Kidney glomerular epithelial cell (primary cell): Measurements from ENCODE around the gene TRIM49D1.
"Not testable (repeated sequence)": the region's sequence is repeated elsewhere in the genome, so short reads cannot be mapped to it uniquely, and the experiment has no call there.

Experiments
- DNase-seq: peaks from one replicate; lab custom pipeline; 2025; lab: John Stamatoyannopoulos, UW

Gene TRIM49D1

GRCh38 chr11:89922195-89922660 lies at the start of gene TRIM49D1:
Gene TRIM49D1 (minus strand): TSS chr11:89922245. CDS start chr11:89917710, 4,535 bp downstream.
- no peak for DNase-seq

GRCh38 chr11:89965737-89966136 lies 43.7 kb upstream of the TRIM49D1 start, which contains the start of gene TRIM64:
Gene TRIM64 (plus strand): TSS chr11:89966037. CDS start chr11:89968504, 2,467 bp downstream.
- DNase-seq: not testable (repeated sequence)

- not testable (repeated sequence) for DNase-seq
Observed at GRCh38 chr11:89960833-89961232, 38.8 kb upstream of the TRIM49D1 start.

GRCh38 chr11:89923764-89924163 lies 1.7 kb upstream of the TRIM49D1 start, which contains the start of gene TRIM49D2:
Gene TRIM49D2 (plus strand): TSS chr11:89924064. CDS start chr11:89926762, 2,698 bp downstream.
- DNase-seq: not testable (repeated sequence)

GRCh38 chr11:89900809-89901208 lies 21.2 kb downstream of the TRIM49D1 start:
- not testable (repeated sequence) for DNase-seq

DNA sequence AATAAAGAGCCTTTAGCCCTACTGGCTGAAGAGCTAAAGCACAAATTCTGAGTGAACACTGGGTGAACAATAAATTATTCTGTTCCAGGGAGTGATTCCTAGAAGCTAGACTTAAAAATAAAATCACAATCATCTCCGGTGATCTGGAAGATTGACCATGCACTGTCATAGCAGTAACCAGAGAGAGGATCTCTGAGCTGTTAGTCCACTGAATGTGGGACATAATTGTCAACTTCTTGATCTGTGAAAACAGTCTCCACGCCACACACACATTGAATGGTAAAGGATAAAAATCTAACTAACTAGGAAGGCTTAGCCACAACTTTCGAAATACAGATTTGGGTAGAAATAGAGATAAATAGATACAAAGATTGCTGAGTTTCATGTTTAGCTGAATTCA lies 28.8 kb downstream of the TRIM49D1 start:
- not testable (repeated sequence) for DNase-seq

DNA sequence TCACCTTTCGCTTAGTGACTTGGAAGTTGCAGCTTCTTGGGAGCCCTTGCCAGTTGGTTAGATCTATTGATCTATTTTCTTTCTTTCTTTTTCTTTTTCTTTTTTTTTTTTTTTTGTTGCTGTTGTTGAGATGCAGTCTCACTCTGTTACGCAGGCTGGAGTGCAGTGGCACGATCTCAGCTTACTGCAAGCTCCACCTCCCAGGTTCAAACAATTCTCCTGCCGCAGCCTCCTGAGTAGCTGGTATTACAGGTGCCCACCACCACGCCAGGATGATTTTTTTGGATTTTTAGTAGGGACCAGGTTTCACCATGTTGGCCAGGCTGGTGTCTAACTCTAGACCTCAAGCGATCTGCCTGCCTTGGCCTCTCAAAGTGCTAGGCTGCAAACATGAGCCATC lies 44.5 kb downstream of the TRIM49D1 start:
- not testable (repeated sequence) for DNase-seq

- not testable (repeated sequence) for DNase-seq
Observed at GRCh38 chr11:89872588-89872987, 49.5 kb downstream of the TRIM49D1 start.

GRCh38 chr11:89865223-89865622 lies 56.8 kb downstream of the TRIM49D1 start:
- DNase-seq: not testable (repeated sequence)

DNA sequence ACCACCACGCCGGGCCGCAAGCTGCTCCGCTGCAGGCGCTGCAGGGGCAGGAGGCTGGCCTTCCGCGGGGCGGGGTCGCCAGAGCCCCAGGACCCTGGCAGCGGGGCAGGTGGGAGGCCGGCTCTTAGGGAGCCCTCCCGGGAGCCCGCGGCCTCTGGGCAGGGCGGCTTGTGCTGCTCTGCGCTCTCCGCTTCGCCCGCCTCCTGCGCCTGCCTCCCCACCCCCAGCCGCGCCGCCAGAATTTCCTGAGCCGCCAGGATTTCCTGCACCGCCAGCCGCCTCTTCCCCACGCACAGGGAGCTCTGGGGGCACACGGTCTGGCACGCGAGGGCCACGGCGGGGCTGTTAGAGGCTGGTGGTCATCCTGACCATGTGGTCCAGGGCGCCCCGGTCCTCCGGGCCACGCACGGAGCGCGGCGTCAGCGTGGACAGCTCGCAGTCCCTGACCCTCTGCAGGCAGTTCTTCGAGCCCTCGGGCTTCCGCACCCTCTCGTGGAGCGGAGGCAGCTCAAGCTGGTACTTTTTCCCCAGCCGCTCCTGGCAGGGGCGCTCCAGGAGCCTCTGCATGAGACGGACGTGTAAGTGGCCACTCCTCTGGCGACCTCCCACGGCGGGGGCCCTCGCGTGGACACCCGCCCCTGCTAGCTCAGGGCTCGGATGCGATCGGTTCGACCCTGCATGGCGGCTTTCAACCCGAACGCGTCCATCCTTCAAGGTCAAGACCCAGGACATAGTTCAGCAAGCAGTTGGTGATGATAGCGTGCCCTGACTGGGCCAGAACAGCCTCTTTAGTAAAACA lies 57.9 kb downstream of the TRIM49D1 start:
- not testable (repeated sequence) for DNase-seq
